ENCODE results near the gene HMBS. TPM values are rescaled to one million over a fixed set of nuclear protein-coding genes. Genes with fewer than 3 reads are reported as not detected.
A peak's percentile ranks its signal among the peaks of the same experiment; 100 is the strongest.

The HMBS gene
- total RNA-seq, 4 donors from 2014 or later: 10.7 to 21.7 (median 15.0) TPM

DNA sequence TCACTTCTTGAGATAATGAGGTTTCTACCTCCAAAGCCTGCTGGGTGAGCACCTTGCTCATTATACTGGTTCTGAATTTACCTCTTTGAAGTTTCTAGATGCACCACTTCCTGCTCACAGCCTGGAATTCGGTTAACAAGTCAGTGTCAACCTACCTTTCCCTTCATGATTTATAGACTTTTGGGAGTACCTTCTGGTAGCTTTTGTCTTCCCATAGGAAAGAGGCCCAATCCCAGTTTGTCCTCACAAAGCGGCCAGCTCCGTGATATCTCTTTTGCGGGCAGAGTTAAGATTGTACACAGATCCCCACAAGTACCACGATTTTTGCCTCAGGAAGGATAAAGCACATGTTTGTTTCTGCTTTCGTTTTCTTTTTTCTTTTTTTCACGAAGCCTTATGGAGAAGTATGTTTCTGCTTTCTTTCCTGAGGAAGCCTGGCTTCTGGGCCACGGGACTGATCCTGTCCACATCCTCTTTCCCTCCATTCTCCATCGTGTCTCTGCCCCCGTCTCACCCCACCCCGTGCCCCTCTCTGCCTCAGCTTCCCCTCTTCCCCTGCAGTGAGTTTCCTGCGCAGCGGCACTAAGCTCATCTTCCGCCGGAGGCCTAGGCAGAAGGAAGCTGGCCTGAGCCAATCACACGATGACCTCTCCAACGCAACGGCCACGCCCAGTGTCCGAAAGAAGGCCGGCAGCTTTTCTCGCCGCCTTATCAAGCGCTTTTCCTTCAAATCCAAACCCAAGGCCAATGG, 31.0 kb downstream of the HMBS start:
- no peak overlapping the region for H3K4me3 ChIP-seq
- no peak for DNase-seq
- no peak for TF ChIP-seq POLR2A (IDR thresholded peaks at IDR 0.05)
- no peak for TF ChIP-seq CTCF (IDR thresholded peaks at IDR 0.05)
- H3K27ac ChIP-seq: peak overlapping the region; percentile 28 to 67 (median 48)
- peaks cover 0 to 2% (median 0%) of the 10 kb centered on the region in 4 donors for H3K4me1 ChIP-seq
- H3K27me3 ChIP-seq: no peaks in the 10 kb centered on the region
- H3K36me3 ChIP-seq: peaks cover 0 to 67% (median 0%) of the 10 kb centered on the region in 3 donors
- no peaks in the 10 kb centered on the region for H3K9me3 ChIP-seq

DNA sequence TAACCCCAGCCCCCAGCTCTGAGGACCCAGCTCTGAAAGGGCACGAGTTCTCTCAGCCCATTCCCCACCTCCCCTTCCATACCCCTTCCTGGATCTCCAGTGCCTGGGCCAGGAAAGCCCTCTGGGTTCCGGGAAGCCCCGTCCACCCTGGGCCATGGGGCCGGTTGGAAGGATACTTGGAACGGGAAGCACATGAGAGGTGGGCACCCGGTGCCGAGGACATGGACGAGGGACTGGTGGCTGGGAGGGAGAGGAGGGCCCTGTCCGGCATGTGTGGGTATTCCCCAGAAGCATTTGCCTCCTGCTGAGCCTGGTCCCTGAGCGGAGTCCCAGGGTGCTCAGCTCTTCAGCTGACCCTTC, 31.5 kb downstream of the HMBS start:
- Histone ChIP-seq H3K27ac (peak overlapping the region; percentile 28 to 67 (median 48)), H3K4me1 (no peaks in the 10 kb centered on the region), H3K27me3 (no peaks in the 10 kb centered on the region), H3K36me3 (peaks cover 0 to 62% (median 0%) of the 10 kb centered on the region in 3 donors), H3K9me3 (no peaks in the 10 kb centered on the region), H3K4me3 (no peak overlapping the region)
- TF ChIP-seq CTCF (IDR thresholded peaks at IDR 0.05) (no peak), POLR2A (IDR thresholded peaks at IDR 0.05) (no peak)
- no peak for DNase-seq

- no peak for DNase-seq
- Histone ChIP-seq H3K27ac (peak overlapping the region in 3 of 4 donors; percentile 28 to 57 (median 40)), H3K36me3 (peaks cover 0 to 58% (median 0%) of the 10 kb centered on the region in 3 donors)
Measured at GRCh38 chr11:119116601-119117000, 31.9 kb downstream of the HMBS start.

DNA sequence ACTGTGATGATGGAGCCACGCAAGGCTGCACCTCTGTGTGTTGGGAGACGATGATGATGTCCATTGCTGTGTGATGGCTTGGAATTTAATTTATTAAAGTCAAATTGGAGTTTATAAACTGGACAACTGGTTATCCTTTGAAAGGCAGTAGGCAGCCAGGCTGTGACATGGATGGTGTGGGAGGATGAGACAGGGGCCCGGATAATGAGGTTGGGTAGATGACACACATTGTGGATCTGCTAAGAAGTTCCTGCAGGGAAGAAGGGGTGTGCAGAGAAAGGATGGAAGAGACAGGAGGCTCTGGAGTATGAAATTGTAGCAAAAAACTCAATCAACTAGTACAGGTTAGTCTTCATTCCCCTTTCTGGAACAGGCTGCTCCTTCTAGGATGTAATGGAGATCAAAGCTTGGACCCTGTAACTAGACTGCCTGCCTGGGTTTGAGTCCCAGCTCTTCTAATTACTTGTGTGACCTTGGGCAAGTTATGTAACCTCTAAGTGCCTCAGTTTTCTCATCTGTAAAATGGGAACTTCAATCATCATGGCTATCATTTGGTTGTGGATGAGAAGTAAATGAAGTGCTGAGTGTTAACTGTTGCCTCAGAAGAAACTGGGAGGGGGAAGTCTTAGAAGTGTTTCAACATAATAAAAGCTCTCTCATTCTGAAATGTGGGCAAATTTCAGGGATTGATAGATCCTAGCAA, 32.5 kb downstream of the HMBS start:
- peaks cover 0 to 3% (median 0%) of the 10 kb centered on the region in 4 donors for H3K4me1 ChIP-seq
- TF ChIP-seq POLR2A (IDR thresholded peaks at IDR 0.05): no peak
- H3K36me3 ChIP-seq: peaks cover 0 to 53% (median 0%) of the 10 kb centered on the region in 3 donors
- H3K27me3 ChIP-seq: no peaks in the 10 kb centered on the region
- H3K27ac ChIP-seq: no peak overlapping the region
- no peak overlapping the region for H3K4me3 ChIP-seq
- no peaks in the 10 kb centered on the region for H3K9me3 ChIP-seq
- no peak for DNase-seq

More at GRCh38 chr11:119116601-119117000, 31.9 kb downstream of the HMBS start:
- H3K4me1 ChIP-seq: no peaks in the 10 kb centered on the region
- TF ChIP-seq POLR2A (IDR thresholded peaks at IDR 0.05): no peak
- no peak for TF ChIP-seq CTCF (IDR thresholded peaks at IDR 0.05)
- no peak overlapping the region for H3K4me3 ChIP-seq
- no peaks in the 10 kb centered on the region for H3K27me3 ChIP-seq
- H3K9me3 ChIP-seq: no peaks in the 10 kb centered on the region

- Histone ChIP-seq H3K9me3 (no peaks in the 10 kb centered on the region), H3K27me3 (no peaks in the 10 kb centered on the region), H3K36me3 (peaks cover 0 to 42% (median 0%) of the 10 kb centered on the region in 3 donors), H3K4me3 (no peak overlapping the region), H3K27ac (no peak overlapping the region), H3K4me1 (peaks cover 0 to 10% (median 4%) of the 10 kb centered on the region in 4 donors)
- TF ChIP-seq POLR2A (IDR thresholded peaks at IDR 0.05): no peak
- no peak for TF ChIP-seq CTCF (IDR thresholded peaks at IDR 0.05)
- no peak for DNase-seq
Measured at GRCh38 chr11:119118227-119118626, 33.5 kb downstream of the HMBS start.

DNA sequence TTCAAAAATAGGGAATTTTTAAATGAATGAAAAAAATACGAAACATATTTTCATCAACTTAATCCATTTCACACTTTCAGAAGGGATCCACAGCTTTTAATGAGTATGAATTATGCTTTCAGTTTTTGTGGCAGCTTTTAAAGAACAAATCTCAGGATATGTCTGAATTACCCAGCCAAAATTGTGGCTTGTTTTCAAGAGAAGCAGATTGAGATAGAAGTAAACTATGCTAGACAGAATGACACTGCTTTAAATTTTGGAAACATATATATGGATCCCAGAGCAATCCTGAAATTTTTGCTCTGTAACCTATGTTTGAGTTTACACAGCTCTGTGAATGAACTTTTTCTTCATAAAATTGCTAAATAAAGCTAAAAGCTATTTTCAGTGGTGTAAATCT, 34.3 kb downstream of the HMBS start:
- no peak for TF ChIP-seq POLR2A (IDR thresholded peaks at IDR 0.05)
- TF ChIP-seq CTCF (IDR thresholded peaks at IDR 0.05): no peak
- no peak for DNase-seq
- H3K27me3 ChIP-seq: no peaks in the 10 kb centered on the region
- H3K27ac ChIP-seq: no peak overlapping the region
- H3K36me3 ChIP-seq: peaks cover 0 to 38% (median 0%) of the 10 kb centered on the region in 3 donors
- H3K4me3 ChIP-seq: no peak overlapping the region
- H3K9me3 ChIP-seq: no peaks in the 10 kb centered on the region
- H3K4me1 ChIP-seq: peaks cover 0 to 10% (median 4%) of the 10 kb centered on the region in 4 donors
